ENCODE data around the gene CRISP1.

The CRISP1 gene

DNA sequence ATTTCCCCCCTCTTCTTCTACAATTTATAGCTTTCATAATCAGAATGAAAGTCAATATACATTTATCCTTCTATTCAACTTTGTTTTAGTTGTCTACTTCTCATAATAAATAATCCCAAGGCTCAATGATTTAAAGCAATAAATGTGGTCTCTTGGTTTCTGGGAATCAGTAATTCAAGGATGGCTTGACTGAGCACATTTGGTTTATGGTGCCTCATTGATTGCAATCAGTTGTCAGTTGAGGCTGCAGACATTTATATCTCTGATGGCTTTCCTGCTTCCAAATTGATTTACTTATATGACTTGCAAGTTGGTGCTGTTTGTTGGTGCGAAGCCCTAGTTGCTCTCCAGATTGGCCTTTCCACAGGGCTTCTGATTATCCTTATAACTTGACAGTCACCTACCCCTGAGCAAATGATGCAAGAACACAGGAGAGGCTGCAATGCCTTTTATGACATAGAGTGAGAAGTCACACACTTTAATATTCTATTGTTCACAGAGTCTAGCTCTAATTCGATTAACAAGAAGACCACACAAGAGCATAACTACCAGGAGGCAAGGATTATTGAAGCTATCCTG, 2.7 kb upstream of the CRISP1 start:
- no peak overlapping the region for H3K4me3 ChIP-seq (ENCODE audit: low read length)
- TF ChIP-seq, protein P1, sequence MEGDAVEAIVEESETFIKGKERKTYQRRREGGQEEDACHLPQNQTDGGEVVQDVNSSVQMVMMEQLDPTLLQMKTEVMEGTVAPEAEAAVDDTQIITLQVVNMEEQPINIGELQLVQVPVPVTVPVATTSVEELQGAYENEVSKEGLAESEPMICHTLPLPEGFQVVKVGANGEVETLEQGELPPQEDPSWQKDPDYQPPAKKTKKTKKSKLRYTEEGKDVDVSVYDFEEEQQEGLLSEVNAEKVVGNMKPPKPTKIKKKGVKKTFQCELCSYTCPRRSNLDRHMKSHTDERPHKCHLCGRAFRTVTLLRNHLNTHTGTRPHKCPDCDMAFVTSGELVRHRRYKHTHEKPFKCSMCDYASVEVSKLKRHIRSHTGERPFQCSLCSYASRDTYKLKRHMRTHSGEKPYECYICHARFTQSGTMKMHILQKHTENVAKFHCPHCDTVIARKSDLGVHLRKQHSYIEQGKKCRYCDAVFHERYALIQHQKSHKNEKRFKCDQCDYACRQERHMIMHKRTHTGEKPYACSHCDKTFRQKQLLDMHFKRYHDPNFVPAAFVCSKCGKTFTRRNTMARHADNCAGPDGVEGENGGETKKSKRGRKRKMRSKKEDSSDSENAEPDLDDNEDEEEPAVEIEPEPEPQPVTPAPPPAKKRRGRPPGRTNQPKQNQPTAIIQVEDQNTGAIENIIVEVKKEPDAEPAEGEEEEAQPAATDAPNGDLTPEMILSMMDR (conservative IDR thresholded peaks at IDR 0.05; ENCODE audit: low read depth, low read length) = no peak
- DNase-seq (ENCODE audit: low read depth) = no peak

DNA sequence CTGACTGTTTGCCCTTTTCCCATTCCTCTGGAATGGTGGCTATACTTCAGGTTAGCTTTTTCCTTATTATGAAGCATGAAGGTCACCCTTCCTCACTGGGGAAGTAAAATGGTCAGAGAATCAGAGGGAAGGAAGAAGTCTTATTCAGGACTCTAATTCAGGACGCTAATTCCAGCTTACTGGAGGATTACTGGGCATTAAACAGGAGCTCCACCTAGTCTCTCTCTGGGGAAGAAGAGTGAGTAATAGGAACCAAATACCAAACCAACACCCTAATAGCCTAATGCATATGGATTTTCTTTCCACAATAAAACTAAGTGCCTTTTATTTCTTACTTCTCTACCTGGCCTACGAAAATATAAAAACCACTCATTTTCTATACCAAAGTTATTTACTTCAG, 10.1 kb downstream of the CRISP1 start:
- no peak overlapping the region for H3K4me3 ChIP-seq (ENCODE audit: low read length)
- TF ChIP-seq, protein P1 (conservative IDR thresholded peaks at IDR 0.05; ENCODE audit: low read depth, low read length) = no peak
- peak; percentile 43 for DNase-seq (ENCODE audit: low read depth)

DNA sequence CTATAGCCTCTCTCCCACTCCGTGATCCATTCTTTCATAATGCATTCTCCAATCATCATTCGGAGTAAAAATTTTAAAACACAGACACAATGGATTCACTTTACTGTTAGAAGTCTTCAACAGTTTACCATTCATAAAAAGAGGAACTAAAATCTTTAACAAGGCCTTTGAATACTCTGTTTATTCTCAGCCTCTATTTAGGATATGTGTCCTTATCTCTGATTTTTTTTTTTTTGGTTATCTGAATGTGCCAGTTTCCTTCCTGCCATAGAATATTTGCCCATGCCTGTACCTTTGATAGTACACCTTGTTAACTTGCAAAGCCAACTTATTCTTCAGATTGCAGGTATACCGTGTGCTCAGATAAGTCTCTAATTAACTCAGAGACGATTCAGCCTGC, 11.1 kb downstream of the CRISP1 start:
- no peak overlapping the region for H3K4me3 ChIP-seq (ENCODE audit: low read length)
- no peak for DNase-seq (ENCODE audit: low read depth)
- TF ChIP-seq, protein P1 (conservative IDR thresholded peaks at IDR 0.05; ENCODE audit: low read depth, low read length) = no peak

DNA sequence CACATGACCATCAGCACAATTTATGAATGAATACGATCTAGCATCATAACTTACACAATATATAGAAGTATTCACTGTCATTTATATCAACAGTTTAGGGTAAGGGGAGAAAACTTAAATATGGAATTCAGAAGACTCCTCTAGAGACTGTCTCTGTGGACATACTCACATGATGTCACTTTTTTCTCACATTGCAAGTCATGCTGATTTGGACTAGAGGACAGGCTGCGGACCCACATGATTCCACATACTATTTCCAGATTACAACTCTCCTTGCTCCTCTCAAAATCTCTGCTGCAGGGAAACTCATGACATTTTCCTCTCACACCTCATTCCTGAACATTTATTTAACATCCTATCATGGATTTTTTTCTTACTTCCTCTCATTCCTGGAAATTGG, 13.4 kb downstream of the CRISP1 start:
- no peak for DNase-seq (ENCODE audit: low read depth)
- no peak overlapping the region for H3K4me3 ChIP-seq (ENCODE audit: low read length)
- TF ChIP-seq, protein P1 (conservative IDR thresholded peaks at IDR 0.05; ENCODE audit: low read depth, low read length) = no peak

DNA sequence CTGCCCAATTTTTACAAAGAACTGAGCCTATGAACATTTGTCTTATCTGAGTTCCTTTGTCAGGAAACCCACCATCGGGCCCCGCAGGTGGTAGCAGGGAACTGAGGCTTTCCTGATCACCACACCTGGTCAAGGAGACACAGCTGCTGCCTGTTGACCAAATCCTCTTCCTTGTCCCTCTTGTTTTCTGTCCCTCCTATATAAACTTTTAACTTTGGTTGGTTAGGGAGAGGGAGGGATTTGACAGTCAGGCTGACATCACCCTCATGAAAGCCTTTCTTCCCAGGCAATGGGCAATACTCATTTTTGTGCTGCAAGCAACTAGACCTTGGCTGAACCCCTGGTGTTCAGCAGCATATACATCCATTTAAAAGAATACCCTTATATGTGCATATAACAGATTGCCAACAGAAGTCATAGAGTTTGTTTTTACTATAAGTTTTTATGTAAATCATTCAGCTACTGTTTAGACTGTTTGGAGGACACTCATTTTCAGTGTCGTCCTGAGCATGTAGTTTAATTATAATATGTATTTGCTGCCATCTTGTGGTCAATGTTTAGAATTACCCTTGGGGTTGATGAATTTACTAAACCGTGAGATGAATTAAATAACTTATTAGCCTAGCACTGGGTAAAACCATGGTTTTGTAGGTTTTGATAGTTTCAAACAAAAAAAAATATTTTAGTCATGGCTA, 17.0 kb downstream of the CRISP1 start:
- TF ChIP-seq, protein P1 (conservative IDR thresholded peaks at IDR 0.05; ENCODE audit: low read depth, low read length) = peak; percentile 40
- no peak overlapping the region for H3K4me3 ChIP-seq (ENCODE audit: low read length)
- peak; percentile 12 for DNase-seq (ENCODE audit: low read depth)

DNA sequence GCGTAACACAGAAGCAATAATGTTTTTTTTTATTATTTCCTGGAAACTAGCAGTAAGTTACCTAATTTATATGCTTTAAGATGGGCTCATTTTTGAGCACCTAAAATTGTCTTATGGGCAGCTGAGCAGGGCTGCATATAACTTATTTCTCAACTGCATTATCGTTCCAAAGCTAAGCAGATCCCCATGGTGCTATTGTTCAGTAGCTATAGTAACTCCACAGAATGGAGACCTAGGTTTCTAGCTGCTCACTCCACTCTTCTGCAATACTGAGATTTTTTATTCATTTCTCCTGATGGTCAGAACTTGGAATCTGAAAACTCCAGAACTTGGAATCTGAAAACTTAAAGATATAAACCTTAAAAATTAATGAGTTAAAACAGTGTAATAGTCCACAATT, 18.7 kb downstream of the CRISP1 start:
- no peak for DNase-seq (ENCODE audit: low read depth)
- H3K4me3 ChIP-seq (ENCODE audit: low read length) = no peak overlapping the region
- TF ChIP-seq, protein P1 (conservative IDR thresholded peaks at IDR 0.05; ENCODE audit: low read depth, low read length) = no peak

DNA sequence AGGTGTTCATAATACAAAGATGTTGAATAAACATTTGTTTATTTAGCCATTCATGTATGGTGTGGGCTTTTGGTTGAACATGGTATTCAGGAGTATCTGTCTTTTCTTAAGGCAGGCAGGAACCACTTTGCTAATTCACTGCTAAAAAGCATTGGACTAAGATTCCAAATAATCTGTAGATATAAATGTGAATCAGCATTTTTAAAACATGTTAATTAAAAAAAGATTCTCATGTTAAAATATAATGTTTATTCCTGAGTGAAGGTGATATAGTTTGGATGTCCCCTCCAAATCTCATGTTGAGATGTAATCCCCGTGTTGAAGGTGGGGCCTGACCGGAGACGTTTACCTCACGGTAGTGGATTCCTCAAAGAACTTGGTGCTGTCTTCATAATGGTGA, 19.3 kb downstream of the CRISP1 start:
- TF ChIP-seq, protein P1 (conservative IDR thresholded peaks at IDR 0.05; ENCODE audit: low read depth, low read length) = no peak
- no peak overlapping the region for H3K4me3 ChIP-seq (ENCODE audit: low read length)
- no peak for DNase-seq (ENCODE audit: low read depth)

All from retinal pigment epithelial cell (primary cell).